Measurements from ENCODE around the gene ARHGEF16. TPM values are rescaled to one million over a fixed set of nuclear protein-coding genes. Genes with fewer than 3 reads are reported as not detected.

Gene ARHGEF16
- total and polyA plus RNA-seq, 2 experiments from 2014 or later, result not detected

GRCh38 chr1:3434406-3435110, 19.9 kb upstream of the ARHGEF16 start:
- Histone ChIP-seq H3K79me2 (ENCODE audit: insufficient read depth) (no peaks in the 10 kb centered on the region), H2AFZ (no peak overlapping the region), H3F3A (ENCODE audit: insufficient read depth) (no peaks in the 10 kb centered on the region), H3K4me2 (ENCODE audit: unreplicated experiment) (no peak overlapping the region), H3K4me3 (no peak overlapping the region), H3K27me3 (replicated peaks; ENCODE audit: insufficient read depth) (no peaks in the 10 kb centered on the region), H4K20me1 (ENCODE audit: insufficient read depth) (no peaks in the 10 kb centered on the region), H3K9me3 (ENCODE audit: low read depth) (no peaks in the 10 kb centered on the region), H3K9me2 (ENCODE audit: insufficient read depth) (no peaks in the 10 kb centered on the region), H3K27ac (no peak overlapping the region), H3K36me3 (ENCODE audit: low read depth) (no peaks in the 10 kb centered on the region), H3K4me1 (ENCODE audit: insufficient read depth) (no peaks in the 10 kb centered on the region), H3K9ac (no peak overlapping the region)
- in situ Hi-C loops (cut with MboI), result no loop called here
- no peak for DNase-seq
- TF ChIP-seq EZH2phosphoT487 (IDR thresholded peaks at IDR 0.05; ENCODE audit: insufficient read depth, low read depth) (no peak), EZH2 (IDR thresholded peaks at IDR 0.05; ENCODE audit: insufficient read depth, poor library complexity, severe bottlenecking) (no peak)
- WGBS, 2 experiments (ENCODE audit: low coverage in 1 of 2, low lambda C conversion rate in 2 of 2, missing lambda C conversion rate in 2 of 2), result 74 to 75% methylated on average over 30 to 36 of the region's 40 CpGs

GRCh38 chr1:3435666-3436065, 18.8 kb upstream of the ARHGEF16 start:
- H3F3A ChIP-seq (ENCODE audit: insufficient read depth), result no peaks in the 10 kb centered on the region
- H4K20me1 ChIP-seq (ENCODE audit: insufficient read depth), result no peaks in the 10 kb centered on the region
- 59 to 60% methylated on average over 20 to 21 of the region's 21 CpGs for WGBS, 2 experiments (ENCODE audit: low coverage in 1 of 2, low lambda C conversion rate in 2 of 2, missing lambda C conversion rate in 2 of 2)
- no peak for DNase-seq
- no peaks in the 10 kb centered on the region for H3K9me3 ChIP-seq (ENCODE audit: low read depth)
- H3K4me1 ChIP-seq (ENCODE audit: insufficient read depth), result no peaks in the 10 kb centered on the region
- no peaks in the 10 kb centered on the region for H3K36me3 ChIP-seq (ENCODE audit: low read depth)
- TF ChIP-seq EZH2phosphoT487 (IDR thresholded peaks at IDR 0.05; ENCODE audit: insufficient read depth, low read depth), result no peak
- no peak for TF ChIP-seq EZH2 (IDR thresholded peaks at IDR 0.05; ENCODE audit: insufficient read depth, poor library complexity, severe bottlenecking)
- peaks cover 2% of the 10 kb centered on the region for H3K27me3 ChIP-seq (replicated peaks; ENCODE audit: insufficient read depth)
- no peaks in the 10 kb centered on the region for H3K79me2 ChIP-seq (ENCODE audit: insufficient read depth)
- no peak overlapping the region for H3K4me3 ChIP-seq
- H3K4me2 ChIP-seq (ENCODE audit: unreplicated experiment), result no peak overlapping the region
- H3K9me2 ChIP-seq (ENCODE audit: insufficient read depth), result no peaks in the 10 kb centered on the region
- H3K27ac ChIP-seq, result no peak overlapping the region
- H3K9ac ChIP-seq, result no peak overlapping the region
- in situ Hi-C loops (cut with MboI), result no loop called here
- H2AFZ ChIP-seq, result no peak overlapping the region

- no peaks in the 10 kb centered on the region for H3K9me2 ChIP-seq (ENCODE audit: insufficient read depth)
Observed at GRCh38 chr1:3436451-3436850, 18.0 kb upstream of the ARHGEF16 start.

GRCh38 chr1:3436901-3437300, 17.6 kb upstream of the ARHGEF16 start:
- Histone ChIP-seq H3K9ac (no peak overlapping the region), H3K9me3 (ENCODE audit: low read depth) (no peaks in the 10 kb centered on the region), H2AFZ (no peak overlapping the region), H3K27ac (no peak overlapping the region), H3K9me2 (ENCODE audit: insufficient read depth) (no peaks in the 10 kb centered on the region), H3K4me2 (ENCODE audit: unreplicated experiment) (no peak overlapping the region), H3F3A (ENCODE audit: insufficient read depth) (no peaks in the 10 kb centered on the region), H3K36me3 (ENCODE audit: low read depth) (no peaks in the 10 kb centered on the region), H3K79me2 (ENCODE audit: insufficient read depth) (no peaks in the 10 kb centered on the region), H3K4me3 (no peak overlapping the region), H3K27me3 (replicated peaks; ENCODE audit: insufficient read depth) (peaks cover 14% of the 10 kb centered on the region), H4K20me1 (ENCODE audit: insufficient read depth) (no peaks in the 10 kb centered on the region), H3K4me1 (ENCODE audit: insufficient read depth) (no peaks in the 10 kb centered on the region)
- TF ChIP-seq EZH2phosphoT487 (IDR thresholded peaks at IDR 0.05; ENCODE audit: insufficient read depth, low read depth) (no peak), EZH2 (IDR thresholded peaks at IDR 0.05; ENCODE audit: insufficient read depth, poor library complexity, severe bottlenecking) (no peak)
- 46 to 72% methylated on average over 11 to 14 of the region's 14 CpGs for WGBS, 2 experiments (ENCODE audit: low coverage in 1 of 2, low lambda C conversion rate in 2 of 2, missing lambda C conversion rate in 2 of 2)
- in situ Hi-C loops (cut with MboI), result no loop called here
- DNase-seq, result no peak

More at GRCh38 chr1:3436451-3436850, 18.0 kb upstream of the ARHGEF16 start:
- in situ Hi-C loops (cut with MboI), result no loop called here
- Histone ChIP-seq H3K9me3 (ENCODE audit: low read depth) (no peaks in the 10 kb centered on the region), H3K4me3 (no peak overlapping the region), H3K27ac (no peak overlapping the region), H3K27me3 (replicated peaks; ENCODE audit: insufficient read depth) (peaks cover 10% of the 10 kb centered on the region), H4K20me1 (ENCODE audit: insufficient read depth) (no peaks in the 10 kb centered on the region), H3K79me2 (ENCODE audit: insufficient read depth) (no peaks in the 10 kb centered on the region), H3K36me3 (ENCODE audit: low read depth) (no peaks in the 10 kb centered on the region), H3K4me2 (ENCODE audit: unreplicated experiment) (no peak overlapping the region), H3F3A (ENCODE audit: insufficient read depth) (no peaks in the 10 kb centered on the region), H2AFZ (no peak overlapping the region), H3K4me1 (ENCODE audit: insufficient read depth) (no peaks in the 10 kb centered on the region), H3K9ac (no peak overlapping the region)
- WGBS, 2 experiments (ENCODE audit: low coverage in 1 of 2, low lambda C conversion rate in 2 of 2, missing lambda C conversion rate in 2 of 2), result 43 to 60% methylated on average over 11 of the region's 11 CpGs
- no peak for DNase-seq
- no peak for TF ChIP-seq EZH2phosphoT487 (IDR thresholded peaks at IDR 0.05; ENCODE audit: insufficient read depth, low read depth)
- no peak for TF ChIP-seq EZH2 (IDR thresholded peaks at IDR 0.05; ENCODE audit: insufficient read depth, poor library complexity, severe bottlenecking)

All from GM23248 (cell line).